Endothelial cell of umbilical vein (primary cell): ENCODE measurements around the gene LOXHD1. TPM values are rescaled to one million over a fixed set of nuclear protein-coding genes. Genes with fewer than 3 reads are reported as not detected.

ENCODE experiments used
- BruUV-seq: library from RNA; stranded (reverse); fragments of 400-500 nt; replicated peaks from 2 replicates; lab custom pipeline; 2021; lab: Mats Ljungman, UMichigan
- CTCF ChIA-PET: fragments of 300-600, 350-600 bp; sonication (Branson Sonifier 250); formaldehyde crosslinking; loops from one replicate; lab custom pipeline; 2021; ENCODE audit warnings: antibody characterized with exemption, inconsistent platforms; lab: Charles Lee
- POLR2A ChIA-PET: fragments of 300-600, 350-600 bp; sonication (Branson Sonifier 250); formaldehyde crosslinking; loops from one replicate; lab custom pipeline; 2021; ENCODE audit warnings: antibody characterized with exemption, inconsistent platforms; lab: Charles Lee
- DNase-seq: peaks from one replicate; pipeline ENCODE4 v3.0.0-alpha.2; 2011; ENCODE audit warnings: low read depth, low spot score
- FAIRE-seq: peaks from 2 replicates; lab custom pipeline; 2011; peaks lifted over from hg19 to GRCh38; lab: Jason Lieb, UNC
- H2AFZ ChIP-seq: 2 replicates; pipeline ENCODE4 v1.6.0; 2012; ENCODE audit warnings: low read depth, low read length, control low read depth, inconsistent platforms
- H3K27ac ChIP-seq: 2 replicates; pipeline ENCODE4 v1.5.1; 2011; ENCODE audit warnings: low read depth, mild to moderate bottlenecking, control low read depth, low read length, moderate library complexity; ENCODE audit not compliant: insufficient read depth
- H3K27me3 ChIP-seq, 2 experiments: 2 replicates each; pipeline versions ENCODE4 v1.6.0 to v1.6.1; 2011; ENCODE audit warnings: low read length in 2 of 2, mixed read lengths in 1 of 2; ENCODE audit not compliant: control insufficient read depth in 2 of 2, insufficient read depth in 2 of 2
- H3K36me3 ChIP-seq, 2 experiments: 2 replicates in 1 of 2; 3 replicates in 1 of 2; pipeline ENCODE4 v1.5.1; 2011; ENCODE audit warnings: low read length in 2 of 2, mild to moderate bottlenecking in 1 of 2, moderate library complexity in 1 of 2; ENCODE audit not compliant: control insufficient read depth in 2 of 2, insufficient read depth in 2 of 2; ENCODE audit errors: extremely low read depth in 1 of 2
- H3K4me1 ChIP-seq: 3 replicates; pipeline ENCODE4 v1.5.1; 2011; ENCODE audit warnings: mild to moderate bottlenecking, low read length; ENCODE audit not compliant: control insufficient read depth, insufficient read depth; ENCODE audit errors: extremely low read depth
- H3K4me2 ChIP-seq: 2 replicates; pipeline ENCODE4 v1.6.1; 2011; ENCODE audit warnings: low read length, control low read depth, mixed read lengths; ENCODE audit not compliant: insufficient read depth
- H3K4me3 ChIP-seq, 3 experiments: fragments of 200-600 bp in 1 of 3; sonication (generic), shearing (Covaris generic) in 1 of 3; replicated peaks in 1 of 3; 2 replicates each; pipeline ENCODE4 v1.5.1; 2011 to 2016; ENCODE audit warnings: control low read depth in 3 of 3, low read length in 3 of 3, mild to moderate bottlenecking in 2 of 3, inconsistent platforms in 1 of 3, low read depth in 1 of 3, moderate library complexity in 1 of 3; ENCODE audit not compliant: insufficient read depth in 1 of 3
- H3K79me2 ChIP-seq: 2 replicates; pipeline ENCODE4 v1.6.0; 2012; ENCODE audit warnings: low read length, inconsistent platforms; ENCODE audit not compliant: control insufficient read depth, insufficient read depth
- H3K9ac ChIP-seq: replicated peaks from 2 replicates; pipeline ENCODE3; 2011; ENCODE audit warnings: low read length, control low read depth; ENCODE audit not compliant: insufficient read depth; ENCODE audit errors: extremely low read depth
- H3K9me1 ChIP-seq: replicated peaks from 3 replicates; pipeline ENCODE4 v1.6.0; 2011; ENCODE audit warnings: mild to moderate bottlenecking, low read length; ENCODE audit not compliant: control insufficient read depth, insufficient read depth; ENCODE audit errors: extremely low read depth
- H3K9me3 ChIP-seq: replicated peaks from 2 replicates; pipeline ENCODE4 v1.5.1; 2012; ENCODE audit warnings: low read length, inconsistent platforms; ENCODE audit not compliant: control insufficient read depth, insufficient read depth
- H4K20me1 ChIP-seq: replicated peaks from 2 replicates; pipeline ENCODE3; 2011; ENCODE audit warnings: mild to moderate bottlenecking, low read length; ENCODE audit not compliant: control insufficient read depth, insufficient read depth; ENCODE audit errors: extremely low read depth
- CTCF ChIP-seq, 2 donors: IDR thresholded peaks; 1 replicate in 1 of 2; 2 replicates in 1 of 2; pipeline ENCODE4 v1.5.1; 2011; ENCODE audit warnings: low read length in 2 of 2, mild to moderate bottlenecking in 2 of 2, moderate library complexity in 2 of 2, control low read depth in 1 of 2, inconsistent platforms in 1 of 2, low read depth in 1 of 2; ENCODE audit not compliant: insufficient read depth in 1 of 2; ENCODE audit errors: extremely low read depth in 1 of 2
- EZH2 ChIP-seq: IDR thresholded peaks from 2 replicates; pipeline ENCODE4 v1.6.1; 2012; ENCODE audit warnings: borderline replicate concordance, low read depth, mild to moderate bottlenecking, moderate library complexity, low read length, inconsistent platforms; ENCODE audit not compliant: severe bottlenecking
- FOS ChIP-seq: IDR thresholded peaks from 2 replicates; pipeline ENCODE4 v1.6.1; 2011; ENCODE audit warnings: mild to moderate bottlenecking, low read length, moderate library complexity, borderline replicate concordance; ENCODE audit not compliant: insufficient read depth
- GATA2 ChIP-seq: IDR thresholded peaks from 2 replicates; pipeline ENCODE4 v1.7.0; 2011; ENCODE audit warnings: low read depth, mild to moderate bottlenecking, moderate library complexity, mixed read lengths, low read length; ENCODE audit not compliant: insufficient read length, insufficient read depth
- JUN ChIP-seq: IDR thresholded peaks from 2 replicates; pipeline ENCODE4 v1.6.1; 2011; ENCODE audit warnings: borderline replicate concordance, low read depth; ENCODE audit not compliant: insufficient read length, insufficient read depth
- MAX ChIP-seq: IDR thresholded peaks from 2 replicates; pipeline ENCODE4 v1.6.1; 2011; ENCODE audit not compliant: insufficient read depth, insufficient read length
- MYC ChIP-seq: IDR thresholded peaks from one replicate; pipeline ENCODE4 v1.6.1; 2011; ENCODE audit warnings: mild to moderate bottlenecking, low read depth, low read length
- POLR2A ChIP-seq: IDR thresholded peaks from 2 replicates; pipeline ENCODE4 v1.6.1; 2012; ENCODE audit warnings: low read depth, mild to moderate bottlenecking, control low read depth, low read length
- POLR2AphosphoS5 ChIP-seq: IDR thresholded peaks from 2 replicates; pipeline ENCODE4 v1.6.1; 2012; ENCODE audit warnings: low read depth, mild to moderate bottlenecking, control low read depth, low read length, moderate library complexity; ENCODE audit not compliant: insufficient read depth
- dilution Hi-C: fragments of 300-500 bp; cut with MboI; formaldehyde crosslinking; loops from one replicate; pipeline ENCODE4 v1.15.0; 2019; ENCODE audit warnings: low sequenced_read_pairs; ENCODE audit not compliant: extremely low pct_ligation_motif_present
- intact Hi-C: fragments of 100-400 bp; cut with micrococcal nuclease; formaldehyde crosslinking; loops from one replicate; pipeline ENCODE4 v1.10.0; 2022
- polyA plus RNA-seq, 4 experiments: library from polyadenylated mRNA; depleted of rRNA in 3 of 4; stranded (reverse) in 3 of 4; unstranded in 1 of 4; fragments of >200 nt; gene quantifications; 2 replicates each; pipeline versions ENCODE4 v1.2.1 to v1.2.3, GENCODE V29; 2011 to 2012; ENCODE audit warnings: missing spikeins in 1 of 4
- total RNA-seq: library from RNA; stranded (reverse); gene quantifications from 2 replicates; pipeline ENCODE4 v1.2.3, GENCODE V29; 2021

Gene LOXHD1
- total and polyA plus RNA-seq, 2 donors (not counting 3 experiments of a cell fraction or from before 2014, with no cell fraction given): not detected

GRCh38 chr18:46683252-46683651, 26.2 kb upstream of the LOXHD1 start:
- FAIRE-seq: no peak
- Histone ChIP-seq H3K4me2 (no peak overlapping the region), H3K4me1 (no peaks in the 10 kb centered on the region), H4K20me1 (no peaks in the 10 kb centered on the region), H3K27me3 (no peaks in the 10 kb centered on the region), H3K27ac (no peak overlapping the region), H3K9ac (no peak overlapping the region), H3K9me1 (no peaks in the 10 kb centered on the region), H3K36me3 (no peaks in the 10 kb centered on the region), H3K4me3 (no peak overlapping the region), H3K79me2 (no peaks in the 10 kb centered on the region), H3K9me3 (no peaks in the 10 kb centered on the region), H2AFZ (no peak overlapping the region)
- dilution Hi-C loops: no loop called here
- POLR2A ChIA-PET: no interaction called here
- CTCF ChIA-PET: interaction anchor here (1.2 kb wide), 1 partner anchor 510 kb away, joined by 4 read pairs; a partner anchor contains a TSS
- DNase-seq: no peak
- intact Hi-C loops: no loop called here
- TF ChIP-seq JUN (no peak), POLR2A (no peak), GATA2 (no peak), POLR2AphosphoS5 (no peak), FOS (no peak), MAX (no peak), EZH2 (no peak), CTCF (IDR thresholded peaks at IDR 0.05; ENCODE audit: extremely low read depth in 1 of 2, insufficient read depth in 1 of 2, low read depth in 1 of 2, low read length in 2 of 2) (no peak), MYC (no peak)
- BruUV-seq: no TSS peak
